Right lobe of liver (tissue), 4 donors: ENCODE measurements around the gene NFASC.

Experiments
- POLR2A ChIP-seq: fragments of 450-650 bp; IDR thresholded peaks from one replicate; pipeline ENCODE4 v1.6.1; 2017; ENCODE audit warnings: antibody characterized with exemption, mild to moderate bottlenecking
- TF ChIP-seq, protein P1 (sequence below), 4 donors: fragments of 200-600 bp in 3 of 4; fragments of 450-650 bp in 1 of 4; IDR thresholded peaks; one replicate each; pipeline versions ENCODE4 v1.5.1 to v1.8.0; 2016 to 2022; ENCODE audit warnings: antibody characterized with exemption in 4 of 4, mild to moderate bottlenecking in 2 of 4
- donor health status: DM: no; HTN: no; CAD: no.
- donor health status: DM: no; HTN: no; CAD: no.
- donor health status: DM: no; HTN: yes; CAD: no.

DNA sequence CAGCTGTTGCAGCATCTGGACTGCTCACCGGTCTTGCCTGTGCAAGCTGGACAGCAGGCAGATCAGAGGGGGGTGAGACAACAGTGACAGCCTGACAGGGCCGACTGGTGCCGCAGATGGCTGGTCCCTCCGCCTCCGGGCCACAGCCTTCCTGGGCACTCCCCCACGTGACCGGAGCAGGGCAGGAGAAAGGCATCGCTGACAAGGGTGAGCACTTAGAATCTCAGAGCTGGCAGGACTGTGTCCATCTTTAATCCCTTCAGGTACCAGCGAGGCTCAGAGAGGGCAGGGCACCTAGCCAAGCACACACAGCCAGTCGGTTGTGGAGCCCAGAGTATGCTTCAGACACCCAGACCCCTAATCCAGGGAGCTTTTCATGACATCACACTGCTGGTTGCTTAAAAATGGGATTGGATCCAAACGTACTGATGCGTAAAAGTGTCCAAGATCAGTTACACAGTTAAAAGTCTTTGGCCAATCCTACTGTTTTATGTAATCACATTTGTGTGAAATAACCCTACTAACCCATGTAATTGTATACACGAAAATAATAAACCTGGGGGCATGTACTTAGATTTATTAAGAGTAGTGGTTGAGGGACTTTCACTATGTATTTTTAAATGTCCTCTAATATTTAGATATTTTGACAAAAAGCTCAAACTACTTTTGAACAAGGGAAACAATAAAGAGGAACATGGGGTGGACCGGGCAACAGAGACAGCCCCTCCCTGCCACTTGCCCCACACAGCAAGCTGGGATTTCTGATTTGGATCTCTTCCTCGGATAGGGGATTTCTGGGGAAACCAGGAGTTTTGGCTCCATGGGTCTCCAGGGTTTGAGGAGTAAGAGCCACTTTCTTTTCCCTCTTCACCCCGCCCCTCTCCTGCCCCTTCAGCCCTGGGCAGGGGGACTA, 171.6 kb downstream of the NFASC start:
- TF ChIP-seq, protein P1, sequence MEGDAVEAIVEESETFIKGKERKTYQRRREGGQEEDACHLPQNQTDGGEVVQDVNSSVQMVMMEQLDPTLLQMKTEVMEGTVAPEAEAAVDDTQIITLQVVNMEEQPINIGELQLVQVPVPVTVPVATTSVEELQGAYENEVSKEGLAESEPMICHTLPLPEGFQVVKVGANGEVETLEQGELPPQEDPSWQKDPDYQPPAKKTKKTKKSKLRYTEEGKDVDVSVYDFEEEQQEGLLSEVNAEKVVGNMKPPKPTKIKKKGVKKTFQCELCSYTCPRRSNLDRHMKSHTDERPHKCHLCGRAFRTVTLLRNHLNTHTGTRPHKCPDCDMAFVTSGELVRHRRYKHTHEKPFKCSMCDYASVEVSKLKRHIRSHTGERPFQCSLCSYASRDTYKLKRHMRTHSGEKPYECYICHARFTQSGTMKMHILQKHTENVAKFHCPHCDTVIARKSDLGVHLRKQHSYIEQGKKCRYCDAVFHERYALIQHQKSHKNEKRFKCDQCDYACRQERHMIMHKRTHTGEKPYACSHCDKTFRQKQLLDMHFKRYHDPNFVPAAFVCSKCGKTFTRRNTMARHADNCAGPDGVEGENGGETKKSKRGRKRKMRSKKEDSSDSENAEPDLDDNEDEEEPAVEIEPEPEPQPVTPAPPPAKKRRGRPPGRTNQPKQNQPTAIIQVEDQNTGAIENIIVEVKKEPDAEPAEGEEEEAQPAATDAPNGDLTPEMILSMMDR (IDR thresholded peaks at IDR 0.05) = no peak
- TF ChIP-seq POLR2A = no peak
